Gastroesophageal sphincter (tissue), 4 donors: ENCODE results near the gene BLOC1S4. TPM values are rescaled to one million over a fixed set of nuclear protein-coding genes. Genes with fewer than 3 reads are reported as not detected.
"Not testable (repeated sequence)": the region's sequence is repeated elsewhere in the genome, so short reads cannot be mapped to it uniquely, and the experiment has no call there.

Experiments used
- ATAC-seq: fragments of 150-250 bp; one replicate; pipeline ENCODE4 v1.9.1; 2016; ENCODE audit warnings: mild to moderate bottlenecking, moderate library complexity
- H3K27ac ChIP-seq, 4 donors: fragments of 200-600 bp; sonication (generic) in 3 of 4; 1 replicate in 3 of 4; 2 replicates in 1 of 4; pipeline ENCODE4 v1.5.1; 2016 to 2019
- H3K27me3 ChIP-seq: fragments of 200-600 bp; sonication (generic); one replicate; pipeline ENCODE4 v1.5.1; 2019
- H3K36me3 ChIP-seq, 2 donors: fragments of 200-600 bp; sonication (generic); one replicate each; pipeline ENCODE4 v1.5.1; 2019; ENCODE audit warnings: control low read depth in 1 of 2
- H3K4me1 ChIP-seq, 3 donors: fragments of 200-600 bp; sonication (generic); 1 replicate in 2 of 3; 2 replicates in 1 of 3; pipeline ENCODE4 v1.5.1; 2016 to 2019; ENCODE audit warnings: control low read depth in 2 of 3
- H3K4me3 ChIP-seq, 2 donors: fragments of 200-600 bp; sonication (generic); one replicate each; pipeline ENCODE4 v1.5.1; 2019; ENCODE audit warnings: mild to moderate bottlenecking in 1 of 2, moderate library complexity in 1 of 2
- H3K9me3 ChIP-seq, 3 donors: fragments of 200-600 bp; sonication (generic); one replicate each; pipeline ENCODE4 v1.5.1; 2017 to 2019; ENCODE audit warnings: control low read depth in 2 of 3
- EP300 ChIP-seq: sonication (generic); formaldehyde crosslinking; IDR thresholded peaks from one replicate; pipeline ENCODE4 v1.6.1; 2017; ENCODE audit warnings: antibody characterized with exemption, mild to moderate bottlenecking
- POLR2A ChIP-seq, 2 donors: fragments of 450-650 bp; IDR thresholded peaks; one replicate each; pipeline ENCODE4 v1.6.1; 2017; ENCODE audit warnings: antibody characterized with exemption in 2 of 2, mild to moderate bottlenecking in 2 of 2, moderate library complexity in 1 of 2
- POLR2AphosphoS5 ChIP-seq: sonication (generic); formaldehyde crosslinking; IDR thresholded peaks from one replicate; pipeline ENCODE4 v1.6.1; 2017; ENCODE audit warnings: antibody characterized with exemption
- WGBS, 2 donors: methylation state at CpG; one replicate each; pipeline ENCODE4 v1.1.5; 2018; ENCODE audit warnings: low coverage in 1 of 2; 5-methylcytosine and 5-hydroxymethylcytosine counted together
- total RNA-seq, 4 donors: library from RNA; depleted of rRNA; stranded (reverse); fragments of >200 nt; gene quantifications; one replicate each; pipeline ENCODE4 v1.1.0, GENCODE V29; 2016
- TF ChIP-seq, protein P1 (sequence below), 4 experiments: fragments of 200-600 bp in 2 of 4; fragments of 450-650 bp in 2 of 4; sonication (generic) in 1 of 4; IDR thresholded peaks; one replicate each; pipeline ENCODE4 v1.5.1; 2017 to 2019; ENCODE audit warnings: antibody characterized with exemption in 4 of 4, mild to moderate bottlenecking in 2 of 4, moderate library complexity in 2 of 4

The BLOC1S4 gene
- total RNA-seq, 4 donors from 2014 or later, result 10.1 to 20.7 (median 18.7) TPM

DNA sequence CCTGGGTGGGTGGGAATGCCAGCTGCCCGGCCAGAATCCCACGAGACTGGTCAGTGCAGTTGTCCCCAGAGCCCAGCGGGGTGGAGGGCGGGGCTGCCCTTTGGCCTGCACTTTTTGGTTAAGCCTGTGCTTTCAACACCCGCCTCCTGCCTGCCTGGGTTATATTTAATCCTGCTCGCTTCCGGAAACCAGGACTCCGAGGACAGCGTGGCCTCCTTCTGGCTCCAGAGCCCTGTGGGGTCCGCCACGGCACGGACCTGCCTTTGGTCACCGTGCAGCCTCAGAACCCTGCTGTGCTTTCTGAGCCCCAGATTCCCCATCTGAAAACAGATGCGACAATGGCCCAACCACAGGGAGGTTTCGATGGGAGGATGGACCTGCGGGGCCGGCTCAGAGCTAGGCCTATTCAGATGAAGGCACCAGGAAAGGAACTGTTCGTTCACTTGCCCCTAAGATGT lies 37.2 kb downstream of the BLOC1S4 start:
- Histone ChIP-seq H3K4me3 (no peak overlapping the region), H3K27ac (no peak overlapping the region), H3K27me3 (no peaks in the 10 kb centered on the region), H3K9me3 (no peaks in the 10 kb centered on the region), H3K4me1 (peaks cover 0 to 20% (median 10%) of the 10 kb centered on the region in 3 donors), H3K36me3 (no peaks in the 10 kb centered on the region)
- WGBS, 2 donors, result 83% methylated on average over 1 of the region's 18 CpGs; no CpG with 5 or more reads in 1 of the 2 donors
- ATAC-seq, result no peak
- TF ChIP-seq POLR2AphosphoS5 (no peak), POLR2A (IDR thresholded peaks at IDR 0.05) (no peak), EP300 (no peak)
- TF ChIP-seq, protein P1, sequence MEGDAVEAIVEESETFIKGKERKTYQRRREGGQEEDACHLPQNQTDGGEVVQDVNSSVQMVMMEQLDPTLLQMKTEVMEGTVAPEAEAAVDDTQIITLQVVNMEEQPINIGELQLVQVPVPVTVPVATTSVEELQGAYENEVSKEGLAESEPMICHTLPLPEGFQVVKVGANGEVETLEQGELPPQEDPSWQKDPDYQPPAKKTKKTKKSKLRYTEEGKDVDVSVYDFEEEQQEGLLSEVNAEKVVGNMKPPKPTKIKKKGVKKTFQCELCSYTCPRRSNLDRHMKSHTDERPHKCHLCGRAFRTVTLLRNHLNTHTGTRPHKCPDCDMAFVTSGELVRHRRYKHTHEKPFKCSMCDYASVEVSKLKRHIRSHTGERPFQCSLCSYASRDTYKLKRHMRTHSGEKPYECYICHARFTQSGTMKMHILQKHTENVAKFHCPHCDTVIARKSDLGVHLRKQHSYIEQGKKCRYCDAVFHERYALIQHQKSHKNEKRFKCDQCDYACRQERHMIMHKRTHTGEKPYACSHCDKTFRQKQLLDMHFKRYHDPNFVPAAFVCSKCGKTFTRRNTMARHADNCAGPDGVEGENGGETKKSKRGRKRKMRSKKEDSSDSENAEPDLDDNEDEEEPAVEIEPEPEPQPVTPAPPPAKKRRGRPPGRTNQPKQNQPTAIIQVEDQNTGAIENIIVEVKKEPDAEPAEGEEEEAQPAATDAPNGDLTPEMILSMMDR (IDR thresholded peaks at IDR 0.05), result no peak

DNA sequence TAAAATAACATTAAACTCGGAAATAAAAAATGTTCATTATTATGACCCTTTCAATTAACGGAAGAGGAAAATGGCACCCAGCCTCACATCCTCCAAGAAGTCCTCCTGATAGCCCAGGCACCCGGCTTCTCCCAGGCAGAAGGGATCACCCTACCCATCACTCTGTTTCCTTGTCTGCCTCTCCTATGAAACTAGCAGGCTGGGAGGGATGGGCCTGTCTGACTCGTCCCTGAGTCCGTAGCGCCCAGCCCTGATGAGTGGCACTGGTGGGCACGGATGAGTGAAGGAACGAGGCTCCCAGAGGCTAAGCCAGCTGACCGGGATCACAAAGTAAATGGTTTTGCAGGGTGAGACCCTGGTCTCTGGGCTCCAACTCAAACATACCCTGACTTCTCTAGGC lies 37.9 kb downstream of the BLOC1S4 start:
- Histone ChIP-seq H3K4me1 (peaks cover 0 to 14% (median 10%) of the 10 kb centered on the region in 3 donors), H3K9me3 (no peaks in the 10 kb centered on the region), H3K36me3 (no peaks in the 10 kb centered on the region), H3K27me3 (no peaks in the 10 kb centered on the region), H3K4me3 (no peak overlapping the region), H3K27ac (no peak overlapping the region)
- 82 to 85% methylated on average over 3 of the region's 9 CpGs for WGBS, 2 donors
- TF ChIP-seq POLR2A (IDR thresholded peaks at IDR 0.05) (no peak), POLR2AphosphoS5 (no peak)
- ATAC-seq, result no peak

DNA sequence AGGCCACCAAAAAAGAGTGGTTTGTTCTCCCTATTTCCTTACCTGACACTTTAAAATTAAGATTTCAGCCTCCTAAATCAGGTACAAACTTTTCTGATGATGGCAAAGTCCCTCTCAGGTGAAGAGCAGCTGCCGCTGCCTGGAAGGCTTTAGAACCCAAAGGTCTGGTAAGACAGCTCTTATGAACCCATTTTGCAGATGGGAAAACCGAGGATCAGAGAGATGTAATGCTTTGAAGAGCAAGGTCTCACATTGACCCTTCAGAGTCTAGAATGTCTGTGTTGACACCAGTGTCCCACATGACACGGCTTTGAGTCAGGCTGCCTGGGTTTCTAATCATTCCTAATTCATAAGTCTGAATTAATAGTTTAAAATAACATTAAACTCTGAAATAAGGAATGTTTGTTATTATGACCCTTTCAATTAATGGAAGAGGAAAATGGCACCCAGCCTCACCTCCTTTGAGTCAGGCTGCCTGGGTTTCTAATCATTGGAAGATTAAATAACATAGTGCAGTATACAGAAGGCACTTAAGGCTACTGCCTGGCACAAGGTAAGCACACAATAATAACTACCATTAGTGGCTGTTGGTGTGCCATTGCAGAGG lies 38.6 kb downstream of the BLOC1S4 start:
- Histone ChIP-seq H3K4me3 (no peak overlapping the region), H3K9me3 (no peaks in the 10 kb centered on the region), H3K27ac (no peak overlapping the region), H3K4me1 (peaks cover 0 to 7% (median 3%) of the 10 kb centered on the region in 3 donors), H3K36me3 (no peaks in the 10 kb centered on the region), H3K27me3 (no peaks in the 10 kb centered on the region)
- ATAC-seq, result no peak
- 77 to 80% methylated on average over 2 of the region's 3 CpGs for WGBS, 2 donors
- TF ChIP-seq POLR2AphosphoS5, result no peak

DNA sequence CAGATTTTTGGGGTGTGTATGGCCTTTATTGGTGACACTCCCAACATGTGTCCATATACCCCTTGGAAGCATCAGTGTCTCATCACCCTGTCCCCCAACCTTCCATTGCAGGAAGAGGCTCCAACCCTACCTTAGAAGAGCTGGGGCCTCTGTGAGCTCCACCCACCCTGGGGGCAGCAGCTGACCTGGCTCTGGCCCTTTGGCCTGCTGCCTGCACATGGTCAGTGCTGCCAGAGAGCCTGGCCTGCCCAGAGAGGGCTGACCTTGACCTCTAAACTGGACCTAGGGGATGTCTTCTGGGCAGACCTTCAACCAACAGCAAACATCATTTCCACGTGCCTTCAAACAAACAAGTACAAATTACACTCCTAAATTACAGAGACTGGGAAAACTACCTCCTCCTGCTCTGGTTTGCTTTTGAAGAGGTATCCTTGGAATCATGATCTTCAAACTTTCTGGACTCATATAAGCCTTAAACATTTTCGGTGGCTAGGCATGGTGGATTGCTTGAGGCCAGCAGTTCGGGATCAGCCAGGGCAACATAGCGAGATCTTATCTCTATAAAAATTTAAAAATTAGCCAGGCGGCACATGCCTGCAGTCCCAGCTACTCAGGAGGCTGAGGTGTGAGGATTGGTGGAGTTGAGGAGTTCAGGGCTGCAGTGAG lies 39.2 kb downstream of the BLOC1S4 start:
- ATAC-seq, result no peak
- H3K4me1 ChIP-seq, result peaks cover 0 to under 1% (median 0%) of the 10 kb centered on the region in 3 donors

DNA sequence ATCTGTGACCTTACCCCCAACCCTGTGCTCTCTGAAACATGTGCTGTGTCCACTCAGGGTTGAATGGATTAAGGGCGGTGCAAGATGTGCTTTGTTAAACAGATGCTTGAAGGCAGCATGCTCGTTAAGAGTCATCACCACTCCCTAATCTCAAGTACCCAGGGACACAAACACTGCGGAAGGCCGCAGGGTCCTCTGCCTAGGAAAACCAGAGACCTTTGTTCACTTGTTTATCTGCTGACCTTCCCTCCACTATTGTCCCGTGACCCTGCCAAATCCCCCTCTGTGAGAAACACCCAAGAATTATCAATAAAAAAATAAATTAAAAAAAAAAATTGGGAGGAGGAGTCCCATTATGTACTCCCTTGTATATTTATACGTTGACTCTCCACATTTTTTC lies 40.4 kb downstream of the BLOC1S4 start:
- H3K4me3 ChIP-seq, ATAC-seq, H3K27ac ChIP-seq, H3K9me3 ChIP-seq, H3K27me3 ChIP-seq, H3K4me1 ChIP-seq, H3K36me3 ChIP-seq: not testable (repeated sequence)
- 79 to 82% methylated on average over 1 to 2 of the region's 6 CpGs for WGBS, 2 donors

More for the DNA sequence above, 39.2 kb downstream of the BLOC1S4 start:
- WGBS, 2 donors, result 77 to 83% methylated on average over 2 to 5 of the region's 5 CpGs
- Histone ChIP-seq H3K4me3 (no peak overlapping the region), H3K9me3 (no peaks in the 10 kb centered on the region), H3K36me3 (no peaks in the 10 kb centered on the region), H3K27me3 (no peaks in the 10 kb centered on the region), H3K27ac (no peak overlapping the region)
- no peak for TF ChIP-seq EP300
- TF ChIP-seq, protein P1 (IDR thresholded peaks at IDR 0.05), result no peak

DNA sequence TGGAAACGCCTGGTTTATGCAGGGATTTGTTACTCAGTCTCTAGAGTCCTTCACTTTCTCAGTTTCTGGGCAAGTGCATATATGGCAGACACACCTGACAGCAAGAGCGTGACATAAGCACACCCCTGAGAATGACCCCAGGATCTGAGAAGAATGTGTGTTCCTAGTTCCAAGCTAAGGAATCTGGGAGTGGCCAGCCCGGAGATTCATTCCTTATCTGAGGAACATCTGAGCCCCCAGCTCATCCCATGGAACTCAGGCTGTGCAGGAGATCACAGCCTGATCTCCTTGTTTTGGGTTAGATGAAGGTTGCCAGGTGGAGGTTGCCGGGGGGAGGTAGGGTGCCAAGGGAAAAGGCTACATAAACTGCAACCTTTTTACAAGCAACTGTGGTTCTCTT lies 42.8 kb downstream of the BLOC1S4 start:
- H3K27ac ChIP-seq, result no peak overlapping the region
- no peak for TF ChIP-seq EP300
- no peak for TF ChIP-seq POLR2AphosphoS5
- no peak for TF ChIP-seq POLR2A (IDR thresholded peaks at IDR 0.05)
- TF ChIP-seq, protein P1 (IDR thresholded peaks at IDR 0.05), result no peak
- H3K9me3 ChIP-seq, result no peaks in the 10 kb centered on the region
- H3K4me3 ChIP-seq, result no peak overlapping the region
- no peak for ATAC-seq
- H3K27me3 ChIP-seq, result peaks cover 4% of the 10 kb centered on the region
- no peaks in the 10 kb centered on the region for H3K36me3 ChIP-seq
- H3K4me1 ChIP-seq, result no peaks in the 10 kb centered on the region
- WGBS, 2 donors, result 67 to 68% methylated on average over 3 to 4 of the region's 4 CpGs
